IPS-11a (cell line): Measurements from ENCODE around the gene UQCC2.
A peak's percentile ranks its signal among the peaks of the same experiment; 100 is the strongest.

Experiments used
- H3K4me3 ChIP-seq: one replicate; pipeline ENCODE4 v1.5.1; 2013; ENCODE audit warnings: low read depth, low read length, control low read depth

Gene UQCC2

GRCh38 chr6:33711140-33712129, at the start of gene UQCC2:
TSS of gene UQCC2 (minus strand) at chr6:33711700. CDS start at chr6:33711686, 14 bp downstream.
- H3K4me3 ChIP-seq, result peak within 1 kb of the TSS; percentile 80

GRCh38 chr6:33759887-33760629, 48.6 kb upstream of the UQCC2 start:
- H3K4me3 ChIP-seq, result no peak overlapping the region

GRCh38 chr6:33758815-33759216, 47.3 kb upstream of the UQCC2 start:
- no peak overlapping the region for H3K4me3 ChIP-seq

GRCh38 chr6:33757906-33758305, 46.4 kb upstream of the UQCC2 start:
- no peak overlapping the region for H3K4me3 ChIP-seq

GRCh38 chr6:33757113-33757512, 45.6 kb upstream of the UQCC2 start:
- no peak overlapping the region for H3K4me3 ChIP-seq

- H3K4me3 ChIP-seq, result no peak overlapping the region
Measured at GRCh38 chr6:33756211-33756954, 44.9 kb upstream of the UQCC2 start.

- no peak overlapping the region for H3K4me3 ChIP-seq
Measured at GRCh38 chr6:33755070-33755869, 43.8 kb upstream of the UQCC2 start.

- no peak overlapping the region for H3K4me3 ChIP-seq
Measured at GRCh38 chr6:33754222-33754621, 42.7 kb upstream of the UQCC2 start.

GRCh38 chr6:33752646-33753015, 41.1 kb upstream of the UQCC2 start:
- no peak overlapping the region for H3K4me3 ChIP-seq

GRCh38 chr6:33751771-33752645, 40.5 kb upstream of the UQCC2 start:
- H3K4me3 ChIP-seq, result no peak overlapping the region

- H3K4me3 ChIP-seq, result no peak overlapping the region
Measured at GRCh38 chr6:33750244-33750991, 38.9 kb upstream of the UQCC2 start.

GRCh38 chr6:33749401-33749800, 37.9 kb upstream of the UQCC2 start:
- no peak overlapping the region for H3K4me3 ChIP-seq

GRCh38 chr6:33748841-33749240, 37.3 kb upstream of the UQCC2 start:
- no peak overlapping the region for H3K4me3 ChIP-seq

GRCh38 chr6:33747823-33748222, 36.3 kb upstream of the UQCC2 start:
- H3K4me3 ChIP-seq, result no peak overlapping the region

GRCh38 chr6:33746651-33747100, 35.2 kb upstream of the UQCC2 start, which contains the start of gene IP6K3:
TSS of gene IP6K3 (minus strand) at chr6:33746905. CDS start at chr6:33735476, 11,429 bp downstream.
- H3K4me3 ChIP-seq, result no peak within 1 kb of the TSS

GRCh38 chr6:33746036-33746600, 34.6 kb upstream of the UQCC2 start:
- no peak overlapping the region for H3K4me3 ChIP-seq

GRCh38 chr6:33745548-33745947, 34.0 kb upstream of the UQCC2 start:
- H3K4me3 ChIP-seq, result no peak overlapping the region

- H3K4me3 ChIP-seq, result no peak overlapping the region
Measured at GRCh38 chr6:33744895-33745546, 33.5 kb upstream of the UQCC2 start.
